Body of pancreas (tissue), 4 donors: ENCODE measurements around the gene KCTD5.

Experiments
- POLR2A ChIP-seq, 3 donors: fragments of 450-650 bp; IDR thresholded peaks; one replicate each; pipeline ENCODE4 v1.6.1; 2016; ENCODE audit warnings: antibody characterized with exemption in 3 of 3, mild to moderate bottlenecking in 2 of 3
- TF ChIP-seq, protein P1 (sequence below), 7 experiments: fragments of 450-650 bp in 4 of 7; fragments of 200-600 bp in 3 of 7; sonication (generic) in 3 of 7; IDR thresholded peaks; one replicate each; pipeline ENCODE4 v1.5.1; 2016 to 2019; ENCODE audit warnings: antibody characterized with exemption in 7 of 7

DNA sequence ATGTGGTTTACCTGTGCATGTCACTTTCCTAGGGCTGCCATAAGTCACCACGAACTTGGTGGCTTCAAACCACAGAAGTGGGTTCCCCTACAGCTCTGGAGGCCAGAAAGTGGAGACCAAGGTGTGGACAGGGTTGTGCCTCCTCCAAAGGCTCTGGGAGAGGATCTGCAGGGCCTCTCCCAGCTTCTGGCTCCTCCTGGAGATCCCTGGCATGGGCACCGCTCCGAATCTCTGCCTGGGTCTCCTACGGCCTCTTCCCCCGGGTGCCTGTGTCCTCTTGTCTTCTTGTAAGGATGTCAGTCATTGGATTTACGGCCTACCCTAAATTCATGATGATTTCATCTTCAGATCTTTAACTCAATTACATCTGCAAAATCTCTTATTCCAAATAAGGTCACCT, 67.6 kb downstream of the KCTD5 start:
- TF ChIP-seq, protein P1, sequence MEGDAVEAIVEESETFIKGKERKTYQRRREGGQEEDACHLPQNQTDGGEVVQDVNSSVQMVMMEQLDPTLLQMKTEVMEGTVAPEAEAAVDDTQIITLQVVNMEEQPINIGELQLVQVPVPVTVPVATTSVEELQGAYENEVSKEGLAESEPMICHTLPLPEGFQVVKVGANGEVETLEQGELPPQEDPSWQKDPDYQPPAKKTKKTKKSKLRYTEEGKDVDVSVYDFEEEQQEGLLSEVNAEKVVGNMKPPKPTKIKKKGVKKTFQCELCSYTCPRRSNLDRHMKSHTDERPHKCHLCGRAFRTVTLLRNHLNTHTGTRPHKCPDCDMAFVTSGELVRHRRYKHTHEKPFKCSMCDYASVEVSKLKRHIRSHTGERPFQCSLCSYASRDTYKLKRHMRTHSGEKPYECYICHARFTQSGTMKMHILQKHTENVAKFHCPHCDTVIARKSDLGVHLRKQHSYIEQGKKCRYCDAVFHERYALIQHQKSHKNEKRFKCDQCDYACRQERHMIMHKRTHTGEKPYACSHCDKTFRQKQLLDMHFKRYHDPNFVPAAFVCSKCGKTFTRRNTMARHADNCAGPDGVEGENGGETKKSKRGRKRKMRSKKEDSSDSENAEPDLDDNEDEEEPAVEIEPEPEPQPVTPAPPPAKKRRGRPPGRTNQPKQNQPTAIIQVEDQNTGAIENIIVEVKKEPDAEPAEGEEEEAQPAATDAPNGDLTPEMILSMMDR (IDR thresholded peaks at IDR 0.05), result no peak
- no peak for TF ChIP-seq POLR2A (IDR thresholded peaks at IDR 0.05)
